GM19240 (cell line): ENCODE results near the gene SORCS3.

Experiments used
- DNase-seq: peaks from one replicate; pipeline ENCODE4 v3.0.0; 2011; ENCODE audit warnings: low spot score; ENCODE audit not compliant: insufficient read length

The SORCS3 gene

DNA sequence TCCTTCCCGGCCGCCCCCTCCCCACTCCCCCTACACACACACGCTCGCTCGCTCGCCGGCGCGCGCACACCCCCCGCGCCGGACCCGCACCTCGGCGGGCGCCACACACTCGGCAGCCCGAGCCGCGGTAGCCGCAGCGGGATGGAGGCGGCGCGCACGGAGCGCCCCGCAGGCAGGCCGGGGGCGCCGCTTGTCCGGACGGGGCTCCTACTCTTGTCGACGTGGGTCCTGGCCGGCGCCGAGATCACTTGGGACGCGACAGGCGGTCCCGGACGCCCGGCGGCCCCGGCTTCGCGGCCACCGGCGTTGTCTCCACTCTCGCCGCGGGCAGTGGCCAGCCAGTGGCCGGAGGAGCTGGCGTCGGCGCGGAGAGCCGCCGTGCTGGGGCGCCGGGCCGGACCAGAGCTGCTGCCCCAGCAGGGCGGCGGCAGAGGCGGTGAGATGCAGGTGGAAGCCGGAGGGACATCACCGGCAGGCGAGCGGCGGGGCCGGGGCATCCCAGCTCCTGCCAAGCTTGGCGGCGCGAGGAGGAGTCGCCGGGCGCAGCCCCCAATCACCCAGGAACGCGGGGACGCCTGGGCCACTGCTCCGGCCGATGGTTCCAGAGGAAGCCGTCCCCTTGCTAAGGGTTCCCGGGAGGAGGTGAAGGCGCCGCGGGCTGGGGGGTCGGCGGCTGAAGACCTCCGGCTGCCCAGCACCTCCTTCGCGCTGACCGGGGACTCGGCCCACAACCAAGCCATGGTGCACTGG lies at the start of gene SORCS3:
Gene SORCS3, plus strand, starts transcription at position 104 of the 750 bp plus-strand sequence.
- DNase-seq = no peak

DNA sequence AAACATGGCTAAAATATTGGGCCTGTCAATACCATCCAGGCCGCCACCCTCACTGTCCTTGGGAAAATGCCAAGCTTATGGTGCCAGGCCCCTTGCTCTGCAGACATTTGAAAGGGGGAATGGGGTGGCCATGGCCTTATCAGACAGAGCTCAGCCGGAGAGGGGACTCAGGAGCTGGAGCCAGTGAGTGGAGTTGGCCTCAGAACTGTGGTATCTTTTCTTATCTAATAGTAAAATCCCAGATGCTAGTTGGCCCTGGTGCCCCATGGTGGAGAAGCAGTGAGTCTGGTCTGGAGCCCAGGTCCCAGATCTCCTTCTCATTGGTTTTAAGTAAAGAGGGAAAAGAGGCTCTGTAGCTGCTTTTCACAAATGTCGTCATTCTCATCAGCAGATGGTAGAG lies 49.6 kb upstream of the SORCS3 start:
- DNase-seq = no peak

DNA sequence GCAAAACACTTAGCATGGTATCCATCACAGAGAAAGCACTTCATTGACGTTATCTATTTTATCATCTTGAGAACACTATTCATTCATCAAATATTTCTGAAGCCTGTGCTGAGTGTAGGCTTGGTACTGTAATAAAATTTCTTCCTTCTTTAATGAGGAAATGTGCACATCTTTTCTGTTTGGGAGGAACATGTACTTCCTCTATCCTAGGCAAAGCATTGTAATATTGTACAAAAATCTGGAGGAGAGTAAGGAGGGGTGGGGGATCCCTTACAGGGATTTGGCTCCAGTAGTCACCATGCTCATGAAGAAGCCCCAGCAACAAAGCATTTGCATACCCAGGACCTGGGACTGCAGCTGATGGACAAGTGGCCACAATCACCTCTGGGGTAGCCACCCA lies 39.9 kb upstream of the SORCS3 start:
- DNase-seq = no peak

DNA sequence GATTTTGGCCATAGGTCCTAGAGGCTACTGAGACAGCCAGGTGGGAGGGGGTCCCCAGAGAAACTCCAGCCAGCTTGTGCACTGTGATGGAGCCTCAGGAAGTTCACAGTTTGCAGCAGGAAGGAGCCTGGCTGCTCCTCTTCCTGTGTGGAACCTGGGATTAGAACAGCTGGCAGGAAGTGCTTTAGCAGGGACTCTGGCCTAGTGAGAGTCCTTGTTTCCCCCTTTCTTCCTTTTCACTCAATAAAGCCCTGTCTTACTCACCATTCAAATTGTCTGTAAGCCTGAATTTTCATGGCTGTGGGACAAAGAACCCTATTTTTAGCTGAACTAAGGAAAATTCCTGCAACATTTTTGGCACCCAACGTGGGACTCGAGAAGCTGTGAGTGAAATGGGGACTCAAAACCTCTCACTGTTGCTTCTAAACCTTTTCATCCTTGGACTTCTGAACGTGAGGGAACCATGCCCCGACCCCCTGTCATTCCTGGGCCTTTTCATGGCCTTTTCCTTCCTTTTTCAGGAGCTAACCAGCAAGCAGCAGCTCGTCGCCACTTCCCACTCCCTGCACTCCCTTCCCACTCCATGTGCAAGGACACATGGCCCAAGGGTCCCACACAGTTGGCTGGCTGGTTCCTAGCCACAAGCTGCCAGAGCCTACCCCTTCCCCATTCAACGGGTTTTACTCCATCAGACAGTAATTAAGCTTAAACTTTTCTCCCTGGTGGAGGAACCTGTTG lies 32.8 kb upstream of the SORCS3 start:
- no peak for DNase-seq

DNA sequence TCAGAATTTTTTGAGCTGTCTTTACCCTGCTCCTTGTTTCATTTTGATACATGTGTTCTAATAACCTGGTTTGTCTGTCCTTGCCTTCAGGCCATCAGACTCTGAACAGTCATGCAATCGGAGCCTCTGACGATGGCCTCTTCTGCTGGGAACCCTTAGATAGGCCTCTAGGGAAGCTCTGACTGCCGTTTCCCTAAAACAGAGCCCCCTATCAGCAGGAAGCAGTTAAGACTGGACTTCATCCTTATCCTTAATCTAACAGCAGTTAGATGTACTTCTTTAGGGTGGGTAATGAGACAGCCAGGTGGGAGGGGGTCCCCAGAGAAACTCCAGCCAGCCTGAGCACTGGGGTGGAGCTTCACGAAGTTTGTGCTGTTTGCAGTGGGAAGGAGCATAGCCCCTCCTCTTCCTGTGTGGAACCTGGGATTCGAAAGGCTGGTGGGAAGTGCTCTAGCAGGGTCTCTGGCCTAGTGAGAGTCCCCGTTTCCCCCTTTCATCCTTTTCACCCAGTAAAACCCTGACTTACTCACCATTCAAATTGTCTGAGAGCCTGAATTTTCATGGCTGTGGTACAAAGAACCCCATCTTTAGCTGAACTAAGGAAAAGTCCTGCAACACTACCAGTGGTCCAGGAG lies 28.4 kb upstream of the SORCS3 start:
- DNase-seq = no peak

DNA sequence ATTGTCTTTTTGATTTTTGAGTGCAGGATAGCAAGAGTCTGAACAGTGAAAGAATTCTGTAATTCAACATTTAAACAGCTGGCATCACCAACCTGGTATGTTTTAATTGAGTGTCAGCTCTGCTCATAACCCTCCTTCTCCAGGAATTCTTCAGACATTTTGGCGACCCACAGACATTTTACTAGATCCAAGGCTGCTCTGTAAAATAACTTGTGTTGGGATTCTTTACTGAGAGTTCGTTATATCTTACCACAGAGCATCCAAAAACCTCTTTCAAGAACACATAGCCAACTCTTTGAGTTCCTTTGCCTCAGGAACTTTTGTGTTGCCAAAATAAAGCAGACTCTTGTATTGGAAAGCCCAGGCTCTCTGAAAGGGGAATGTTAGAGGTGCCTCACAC lies 27.7 kb upstream of the SORCS3 start:
- no peak for DNase-seq

DNA sequence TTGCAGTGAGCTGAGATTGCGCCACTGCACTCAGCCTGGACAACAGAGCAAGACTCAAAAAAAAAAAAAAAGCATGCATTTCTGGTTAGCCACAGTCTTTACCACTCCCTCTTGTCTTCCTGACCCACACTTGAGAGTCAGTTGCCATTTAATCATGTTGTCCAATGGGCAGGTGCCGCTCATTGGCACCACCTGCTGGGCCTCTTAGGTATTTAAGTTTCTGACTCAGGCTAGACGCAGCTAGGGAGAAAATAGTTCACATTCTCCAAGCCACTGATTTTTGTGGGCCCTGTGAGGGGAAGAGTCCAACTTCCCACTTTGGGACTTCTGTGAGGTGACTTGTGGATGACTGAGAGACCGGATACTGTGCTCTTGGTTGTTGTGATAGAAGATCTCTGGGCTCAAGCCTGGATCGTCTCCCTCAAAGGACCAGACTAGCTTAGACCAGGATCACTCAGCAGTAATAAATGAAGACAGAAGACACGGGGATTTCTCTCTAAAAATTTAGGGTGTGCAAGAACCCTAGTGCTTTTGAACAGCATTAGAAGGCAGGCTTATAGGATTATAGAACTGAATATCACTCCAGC lies 26.8 kb upstream of the SORCS3 start:
- DNase-seq = peak; percentile 21

DNA sequence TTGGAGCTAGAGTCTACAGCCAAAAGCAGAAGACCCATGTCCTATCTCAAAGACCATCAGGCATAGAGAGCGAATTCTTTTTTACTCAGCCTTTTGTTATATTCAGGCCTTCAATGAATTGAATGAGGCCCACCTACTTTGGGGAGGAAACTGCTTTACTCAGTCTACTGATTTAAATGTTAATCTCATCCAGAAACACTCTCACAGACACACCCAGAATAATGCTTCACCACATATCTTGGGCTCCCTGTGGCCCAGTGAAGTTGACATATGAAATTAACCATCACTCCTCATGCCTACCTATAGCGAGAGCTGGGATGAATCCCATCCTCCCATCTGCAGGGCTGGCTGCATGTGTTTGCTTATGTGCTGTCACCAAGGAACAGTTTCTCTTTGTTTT lies 26.0 kb upstream of the SORCS3 start:
- DNase-seq = no peak

DNA sequence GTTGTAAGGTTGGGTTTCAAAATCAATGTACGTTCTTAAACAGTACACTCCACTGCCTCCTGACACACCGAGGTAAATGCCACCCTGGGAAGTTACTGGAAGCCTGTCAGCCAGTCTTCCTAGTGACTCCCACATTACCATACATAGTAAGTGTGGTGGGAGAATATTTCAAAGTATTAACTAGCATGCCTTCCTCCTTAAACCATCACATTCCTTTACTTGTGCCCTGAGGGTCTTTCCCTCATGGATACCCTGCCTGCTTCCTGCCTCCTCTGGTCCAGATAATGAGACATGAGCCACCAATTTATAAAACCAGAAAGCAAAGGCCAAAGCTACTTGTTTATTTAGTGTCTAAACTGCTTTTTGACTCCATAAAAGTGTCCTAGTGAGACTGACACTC lies 23.3 kb upstream of the SORCS3 start:
- DNase-seq = no peak

DNA sequence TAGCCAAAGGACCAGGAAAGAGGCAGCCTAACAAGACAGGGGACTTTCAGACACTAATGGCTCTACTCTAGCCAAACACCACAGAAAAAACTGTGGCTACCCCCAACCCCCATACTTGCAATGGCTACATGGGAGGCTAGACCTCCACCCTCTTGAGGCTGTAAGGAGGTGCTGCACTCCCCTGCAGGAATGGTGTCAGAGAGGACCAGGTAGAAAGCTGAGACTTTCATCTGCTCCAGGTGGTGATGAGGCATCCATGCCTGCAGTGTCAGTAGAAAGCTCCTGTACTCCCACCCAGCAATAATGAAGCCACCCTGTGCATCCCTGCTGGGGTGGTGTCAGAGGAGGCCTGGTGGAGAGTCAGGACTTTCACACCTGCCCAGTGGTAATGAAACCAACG lies 18.9 kb upstream of the SORCS3 start:
- DNase-seq = no peak

DNA sequence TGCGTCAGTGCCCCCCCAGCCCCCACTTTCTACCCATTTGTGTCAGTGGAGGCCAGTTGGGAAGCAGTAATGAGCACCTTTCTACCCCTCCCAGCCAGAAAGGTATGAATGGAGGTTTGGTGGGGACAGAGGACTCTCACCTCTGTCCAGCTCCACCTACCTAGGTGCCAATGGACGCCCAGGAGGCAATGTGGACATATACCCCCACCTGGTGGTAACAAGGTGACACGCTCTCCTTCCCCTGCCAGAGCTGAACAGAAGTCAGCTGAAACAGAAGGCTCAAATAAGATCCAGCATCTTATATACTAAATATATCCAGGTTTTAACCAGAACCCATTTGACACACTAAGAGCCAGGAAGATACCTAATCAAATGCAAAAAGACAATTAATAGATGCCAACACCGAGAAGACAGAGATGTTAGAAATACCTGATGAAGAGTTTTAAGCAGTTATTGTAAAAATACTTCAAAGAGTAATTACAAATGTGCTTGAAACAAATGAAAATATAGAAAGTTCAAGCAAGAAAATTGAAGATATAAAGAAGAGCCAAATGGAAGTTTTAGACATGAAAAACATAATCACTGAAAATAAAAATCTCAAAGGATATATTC lies 18.4 kb upstream of the SORCS3 start:
- no peak for DNase-seq

DNA sequence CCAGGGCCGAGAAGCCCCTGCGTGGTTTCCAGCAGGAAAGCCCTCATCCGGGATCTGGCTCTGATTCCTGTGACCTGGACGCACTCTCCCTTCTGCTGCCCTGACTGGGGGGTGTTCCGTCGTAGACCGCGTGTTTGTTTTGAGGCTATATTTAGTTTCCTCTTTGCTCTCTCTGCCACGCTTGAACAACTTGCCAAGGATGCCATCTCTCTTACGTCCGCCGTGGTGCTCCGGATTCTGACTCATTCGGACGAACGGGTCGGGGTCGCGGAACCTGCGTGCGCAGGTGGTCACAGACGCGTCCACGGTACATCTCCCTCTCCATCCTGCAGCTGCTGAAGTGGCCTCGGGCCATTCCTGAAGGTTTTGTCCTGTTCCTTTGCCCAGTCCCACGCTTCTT lies 10.4 kb upstream of the SORCS3 start:
- no peak for DNase-seq

DNA sequence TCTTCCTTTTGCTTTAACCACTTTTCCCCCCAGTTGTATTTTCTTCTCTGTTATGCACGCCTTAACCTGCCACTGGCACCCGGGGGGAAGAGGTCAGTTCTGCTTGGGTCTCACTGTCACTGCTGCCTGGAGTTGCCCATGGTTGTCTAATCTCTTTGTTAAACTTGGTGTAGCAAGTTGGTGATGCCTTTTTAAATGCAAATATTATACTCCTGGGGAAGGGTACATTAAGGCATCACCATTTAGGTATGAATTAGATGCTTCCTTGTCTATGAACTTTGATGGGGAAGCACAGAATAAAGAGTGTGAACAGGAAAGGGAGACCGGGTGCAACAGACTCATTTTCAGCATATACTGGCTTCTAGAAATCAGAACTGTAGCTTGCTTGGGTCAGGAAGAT lies 9.1 kb upstream of the SORCS3 start:
- DNase-seq = no peak

DNA sequence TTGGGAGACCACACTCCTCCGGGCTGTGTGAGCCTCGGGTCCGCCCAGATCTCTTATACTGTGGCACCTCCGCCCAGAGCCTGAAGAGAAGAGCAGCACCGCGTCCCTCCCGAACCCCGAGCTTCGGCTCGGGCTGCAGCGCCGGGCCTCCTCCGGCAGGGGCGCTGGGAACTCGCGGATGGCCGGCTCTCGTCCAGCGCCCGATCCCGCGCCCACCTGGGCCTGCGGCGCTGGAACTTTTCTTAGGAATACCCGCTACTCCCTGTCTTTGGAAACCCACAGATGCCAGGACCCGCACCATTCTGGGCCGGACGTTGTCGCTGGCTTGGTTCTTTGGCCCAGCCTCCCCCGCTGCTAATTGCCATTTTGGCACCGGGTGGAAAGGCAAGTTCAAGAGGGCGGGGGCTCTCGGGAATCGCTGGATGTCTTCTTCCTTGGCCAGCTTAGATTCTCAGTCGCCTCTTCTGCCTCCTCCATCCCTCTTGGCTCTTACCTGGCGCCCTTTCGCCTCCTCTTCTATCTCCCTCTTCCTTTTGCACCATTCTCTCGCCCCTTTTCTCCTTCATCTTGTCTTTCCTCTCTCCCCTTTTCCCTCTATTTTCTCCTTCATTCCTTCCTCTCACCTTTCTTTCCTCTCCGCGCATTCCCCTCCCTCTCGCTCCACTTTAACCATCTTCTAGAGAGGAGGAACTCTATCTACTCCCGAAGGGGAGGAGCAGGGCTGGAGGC lies 2.1 kb upstream of the SORCS3 start:
- no peak for DNase-seq

DNA sequence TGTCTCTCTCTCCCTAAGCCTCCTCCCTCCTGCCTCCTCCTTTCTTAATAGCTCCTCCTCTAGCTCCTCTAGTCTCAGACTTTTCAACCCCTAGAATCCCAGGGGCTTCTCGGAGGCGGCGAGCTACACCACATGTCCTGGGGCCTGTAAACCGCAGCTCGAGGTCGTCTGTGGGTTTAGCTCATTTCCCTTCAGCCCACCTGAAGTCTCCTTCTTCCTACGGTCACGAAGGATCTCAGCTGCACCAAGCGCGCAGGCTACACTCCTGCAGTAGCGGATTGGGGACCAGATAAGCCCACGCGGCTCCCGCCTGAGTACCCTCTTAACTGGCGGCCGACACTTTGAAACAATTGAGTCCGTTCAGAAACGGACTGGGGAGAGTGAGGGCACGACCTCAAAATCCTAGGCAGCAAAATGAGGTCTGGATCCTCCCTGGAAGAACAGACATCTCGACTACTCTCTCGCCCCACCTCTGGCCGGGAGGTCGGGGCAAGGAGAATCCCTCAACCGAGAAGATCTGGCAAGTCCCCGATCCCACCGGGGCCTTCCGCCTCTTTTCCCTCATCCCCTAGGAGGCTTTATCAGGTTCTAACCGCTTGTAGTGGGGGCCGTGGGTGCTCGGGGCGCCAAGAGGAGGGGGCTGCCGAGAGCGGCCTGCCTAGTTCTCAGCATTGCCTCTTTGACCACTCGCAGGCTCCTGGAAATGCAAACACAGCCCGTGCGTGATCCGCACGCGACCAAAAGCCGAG lies 1.3 kb upstream of the SORCS3 start:
- no peak for DNase-seq

DNA sequence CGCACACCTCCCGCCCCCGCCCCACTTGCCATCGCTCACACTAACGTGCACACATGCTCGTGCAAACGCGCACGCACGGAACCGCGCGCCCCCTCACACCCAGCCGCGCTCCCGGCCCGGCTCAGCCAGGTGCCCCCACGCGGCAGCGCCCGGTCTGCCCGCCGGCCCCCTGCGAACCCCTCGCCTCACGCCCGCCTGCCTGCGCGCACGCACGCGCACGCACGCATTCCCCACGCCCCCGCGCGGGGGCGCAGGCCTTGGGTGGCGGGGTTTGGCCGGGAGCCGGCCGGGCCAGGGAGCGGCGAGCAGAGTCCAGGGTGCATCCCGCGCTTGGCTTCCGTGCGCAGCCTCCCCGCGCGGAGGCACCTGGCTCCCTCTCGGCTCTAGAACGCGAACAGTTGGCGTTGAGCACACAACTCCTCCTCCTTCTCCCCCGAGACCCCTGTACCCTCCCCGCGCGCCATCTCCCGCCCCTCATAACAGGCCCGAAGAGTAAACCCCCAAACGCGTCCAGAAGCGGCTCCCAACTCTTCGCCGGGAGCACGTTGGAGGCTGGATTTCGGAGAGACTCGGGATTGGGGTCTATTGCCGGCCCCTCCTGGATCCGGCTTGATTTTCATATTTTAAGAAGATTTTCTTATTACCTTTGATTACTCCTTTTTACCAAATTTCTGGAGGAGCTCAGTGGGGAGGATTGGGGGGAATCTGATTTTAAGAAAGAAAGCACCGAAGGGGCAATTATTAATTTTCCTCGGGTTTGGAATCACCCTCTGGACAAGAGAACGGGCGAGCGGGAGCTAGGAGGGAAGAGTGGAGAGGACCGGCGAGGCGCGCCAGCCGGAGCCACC lies 527 bp upstream of the SORCS3 start:
- DNase-seq = no peak

DNA sequence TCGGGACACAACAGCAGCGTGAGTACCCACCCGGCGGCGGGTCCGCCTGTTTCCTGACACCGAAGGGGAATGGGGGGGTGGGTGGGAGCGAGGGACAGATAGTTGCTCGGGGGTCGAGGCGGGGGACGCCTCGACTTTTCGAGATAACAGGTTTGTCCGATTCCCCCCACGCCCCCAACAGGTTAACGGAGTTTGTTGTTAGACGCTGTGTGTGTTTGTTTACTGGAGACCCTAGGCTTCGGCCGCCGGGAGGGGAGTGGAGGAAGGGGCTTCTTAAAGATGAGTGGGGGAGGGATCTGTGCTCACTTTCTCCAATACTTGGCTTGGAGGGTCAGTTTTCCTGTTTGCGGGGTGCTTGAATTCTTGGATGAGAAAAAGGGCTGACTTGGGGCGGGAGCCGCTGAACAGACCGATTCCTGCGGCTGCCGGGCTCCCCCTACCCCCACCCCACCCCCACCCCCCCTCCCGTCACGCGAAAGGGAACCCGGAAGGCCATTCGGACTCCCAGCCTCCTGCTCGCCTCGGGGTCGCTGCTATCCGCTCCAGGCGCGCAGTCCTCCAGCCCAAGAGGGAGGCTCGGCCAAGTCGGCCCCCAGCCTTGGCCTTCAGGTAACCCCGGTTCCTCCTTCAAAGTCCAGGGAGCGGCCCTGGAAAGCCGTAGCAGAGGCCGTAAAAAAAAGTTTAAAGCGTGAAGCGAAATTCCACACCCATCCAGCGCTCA lies 1.0 kb downstream of the SORCS3 start:
- no peak for DNase-seq

DNA sequence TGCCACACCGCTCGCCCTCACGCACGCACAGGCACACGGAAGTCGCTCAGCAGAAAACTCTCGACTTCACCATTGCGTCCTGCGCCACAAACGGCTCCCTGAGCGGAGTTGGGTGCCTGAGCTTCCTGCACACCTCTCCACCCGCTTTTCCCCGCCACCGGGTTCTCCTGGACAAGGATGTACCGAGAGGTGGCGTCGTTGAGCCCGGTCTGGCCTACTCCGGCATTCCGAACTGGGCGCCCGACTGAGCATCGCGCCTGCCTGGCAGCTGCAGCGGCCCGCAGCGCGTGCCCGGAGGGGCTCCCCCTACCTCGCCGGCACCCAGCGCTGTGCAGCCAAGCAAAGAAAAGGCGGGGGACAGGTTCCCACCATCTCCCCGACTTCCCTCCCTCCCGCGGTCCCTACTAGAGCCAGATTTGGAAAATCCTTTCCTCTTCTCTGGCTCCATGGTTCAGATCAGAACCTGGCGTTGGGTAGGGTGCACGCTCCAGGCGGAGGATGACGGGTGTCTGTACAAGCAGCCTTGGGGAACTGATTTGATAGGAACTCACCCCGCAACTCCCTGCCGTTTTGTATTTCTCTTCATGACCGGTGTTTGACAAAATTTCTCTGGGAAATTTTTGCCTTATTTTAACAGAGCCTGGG lies 1.7 kb downstream of the SORCS3 start:
- DNase-seq = no peak
